MM.1S (cell line): ENCODE results near the gene C2CD3.

Experiments
- CTCF ChIP-seq: fragments of 300-600 bp; sonication (generic); IDR thresholded peaks from 2 replicates; pipeline ENCODE4 v1.5.1; 2016; ENCODE audit warnings: antibody characterized with exemption, low read length, mixed read lengths
- EZH2 ChIP-seq: fragments of 300-600 bp; sonication (generic); optimal IDR thresholded peaks from 2 replicates; pipeline ENCODE3; 2017; ENCODE audit warnings: low read depth, mild to moderate bottlenecking, antibody characterized with exemption, low read length, mixed read lengths

- TF ChIP-seq CTCF = no peak
- no peak for TF ChIP-seq EZH2
Measured at GRCh38 chr11:74015919-74016684, 154.7 kb downstream of the C2CD3 start.
